ENCODE data around the gene COL6A1.

- TF ChIP-seq ZNF256 (CRISPR knock-in tag; conservative IDR thresholded peaks at IDR 0.05) (no peak), POLR2AphosphoS2 (IDR thresholded peaks at IDR 0.05; ENCODE audit: low read depth, low read length) (no peak), CTCF (CRISPR knock-in tag; IDR thresholded peaks at IDR 0.05) (no peak), ATF4 (CRISPR knock-in tag; IDR thresholded peaks at IDR 0.05) (no peak), BRCA1 (CRISPR knock-in tag; IDR thresholded peaks at IDR 0.05) (no peak), HINFP (CRISPR knock-in tag; IDR thresholded peaks at IDR 0.05; ENCODE audit: low read depth) (no peak), EZH2 (conservative IDR thresholded peaks at IDR 0.05; ENCODE audit: low read depth, low read length) (no peak), MXD3 (CRISPR knock-in tag; IDR thresholded peaks at IDR 0.05) (no peak), ZSCAN5A (CRISPR knock-in tag; IDR thresholded peaks at IDR 0.05; ENCODE audit: borderline replicate concordance) (no peak), ZNF562 (CRISPR knock-in tag; IDR thresholded peaks at IDR 0.05; ENCODE audit: borderline replicate concordance) (no peak), ATF2 (CRISPR knock-in tag; IDR thresholded peaks at IDR 0.05) (no peak)
These were observed 68.5 kb downstream of the COL6A1 start for GRCh38 chr21:46049890-46050667.

All from HepG2 (cell line).